K562 (cell line): ENCODE measurements around the gene GPN1. TPM values are rescaled to one million over a fixed set of nuclear protein-coding genes. Genes with fewer than 3 reads are reported as not detected.

ENCODE experiments used
- CXXC5 ChIP-seq: fragments of 250-450 bp; sonication (Bioruptor Pico); IDR thresholded peaks from 2 replicates; pipeline ENCODE4 v1.8.0; 2022; ENCODE audit warnings: inconsistent platforms, mild to moderate bottlenecking, moderate library complexity
- DMBX1 ChIP-seq: fragments of 250-450 bp; sonication (Bioruptor Pico); IDR thresholded peaks from 2 replicates; pipeline ENCODE4 v1.8.0; 2022; ENCODE audit warnings: inconsistent platforms, mild to moderate bottlenecking, moderate library complexity, borderline replicate concordance
- FOXK2 ChIP-seq, 2 experiments: fragments of 450-650 bp; IDR thresholded peaks in 1 of 2; conservative IDR thresholded peaks in 1 of 2; 2 replicates each; pipeline ENCODE4 v1.6.1; 2016; ENCODE audit warnings: low read depth in 2 of 2, mild to moderate bottlenecking in 1 of 2
- OTX1 ChIP-seq: fragments of 450-650 bp; formaldehyde crosslinking; IDR thresholded peaks from 2 replicates; pipeline ENCODE4 v1.4.0; 2022; ENCODE audit warnings: mild to moderate bottlenecking
- PHF8 ChIP-seq: fragments of 200-600 bp; sonication (generic); IDR thresholded peaks from 2 replicates; pipeline ENCODE4 v1.6.1; 2012; ENCODE audit warnings: mixed run types, mild to moderate bottlenecking, inconsistent platforms, low read length, moderate library complexity, borderline replicate concordance
- RBM34 ChIP-seq: fragments of 200-400 bp; formaldehyde crosslinking; IDR thresholded peaks from 2 replicates; pipeline ENCODE4 v1.6.1; 2018; ENCODE audit warnings: low read length, borderline replicate concordance; ENCODE audit not compliant: insufficient read depth
- RNF2 ChIP-seq: sonication (generic); IDR thresholded peaks from 2 replicates; pipeline ENCODE4 v1.6.1; 2016
- SMARCB1 ChIP-seq: IDR thresholded peaks from 2 replicates; pipeline ENCODE4 v1.6.1; 2011; ENCODE audit warnings: improper control_type of control experiment, low read depth; ENCODE audit not compliant: insufficient read length
- SNIP1 ChIP-seq: fragments of 450-650 bp; IDR thresholded peaks from 2 replicates; pipeline ENCODE4 v1.7.1; 2017; ENCODE audit warnings: low read depth, mild to moderate bottlenecking
- SOX6 ChIP-seq: fragments of 450-650 bp; IDR thresholded peaks from 2 replicates; pipeline ENCODE4 v1.6.1; 2014; ENCODE audit warnings: mild to moderate bottlenecking
- STAT5A ChIP-seq: IDR thresholded peaks from 2 replicates; pipeline ENCODE4 v1.6.1; 2012; ENCODE audit warnings: low read length, inconsistent platforms, borderline replicate concordance
- TBL1XR1 ChIP-seq, 2 experiments: IDR thresholded peaks; 2 replicates each; pipeline ENCODE4 v1.6.1; 2012; ENCODE audit warnings: improper control_type of control experiment in 2 of 2, low read length in 2 of 2, mild to moderate bottlenecking in 1 of 2
- TSC22D4 ChIP-seq: fragments of 450-650 bp; IDR thresholded peaks from 2 replicates; pipeline ENCODE4 v1.6.1; 2016; ENCODE audit warnings: missing genetic modification characterization, missing biosample characterization, control low read depth
- U2AF2 ChIP-seq: fragments of 200-400 bp; formaldehyde crosslinking; optimal IDR thresholded peaks from 2 replicates; pipeline ENCODE3; 2017; ENCODE audit warnings: low read depth, mild to moderate bottlenecking, low read length
- ZNF263 ChIP-seq: sonication (generic); formaldehyde crosslinking; IDR thresholded peaks from 2 replicates; pipeline ENCODE4 v1.8.0; 2022; ENCODE audit warnings: mild to moderate bottlenecking, missing genetic modification reagents, borderline replicate concordance
- ZNF717 ChIP-seq: fragments of 250-450 bp; sonication (Bioruptor Pico); IDR thresholded peaks from 2 replicates; pipeline ENCODE4 v1.5.0; 2021
- ZNF76 ChIP-seq: fragments of 250-450 bp; sonication (Bioruptor Pico); IDR thresholded peaks from 2 replicates; pipeline ENCODE4 v1.4.0; 2020; ENCODE audit warnings: mild to moderate bottlenecking, moderate library complexity, borderline replicate concordance
- polyA plus RNA-seq, 8 experiments: library from polyadenylated mRNA; depleted of rRNA in 4 of 8; stranded (reverse) in 5 of 8; unstranded in 3 of 8; fragments of >200 nt; fragmentation: Nextera tagmentation in 2 of 8; fragmentation: Illumina TruSeq in 1 of 8; extraction: Ambion mirVana in 2 of 8; extraction: Trizol in 1 of 8; gene quantifications; 2 replicates each; pipeline versions ENCODE4 v1.2.1 to v1.2.3, GENCODE V29; 2011 to 2014; ENCODE audit warnings: inconsistent platforms in 1 of 8, missing spikeins in 1 of 8
- total RNA-seq, 7 experiments: library from RNA; depleted of rRNA in 6 of 7; stranded (reverse); fragments of >200 nt in 6 of 7; fragmentation: Illumina TruSeq in 2 of 7; extraction: Trizol in 2 of 7; gene quantifications; 2 replicates each; pipeline versions ENCODE4 v1.2.1 to v1.2.3, GENCODE V29; 2011 to 2021; ENCODE audit warnings: low replicate concordance in 1 of 7
- TF ChIP-seq, protein P1 (sequence below): fragments of 450-650 bp; conservative IDR thresholded peaks from 2 replicates; pipeline ENCODE4 v1.6.1; 2016; ENCODE audit warnings: missing genetic modification characterization, low read depth, mild to moderate bottlenecking, missing compliant biosample characterization, moderate library complexity
- TF ChIP-seq, protein P2 (sequence below): sonication (generic); formaldehyde crosslinking; IDR thresholded peaks from 2 replicates; pipeline ENCODE4 v1.8.1; 2022; ENCODE audit warnings: missing genetic modification reagents
- TF ChIP-seq, protein P3 (sequence below): fragments of 450-650 bp; IDR thresholded peaks from 2 replicates; pipeline ENCODE4 v1.6.1; 2016; ENCODE audit warnings: borderline replicate concordance
- TF ChIP-seq, protein P4 (sequence below): fragments of 250-450 bp; sonication (Bioruptor Pico); IDR thresholded peaks from 2 replicates; pipeline ENCODE4 v1.5.0; 2021; ENCODE audit warnings: mild to moderate bottlenecking, borderline replicate concordance

Gene GPN1
- total and polyA plus RNA-seq, 9 of the 15 experiments (the other 6 are each of a cell fraction or from before 2014, with no cell fraction given), result 23.4 to 171 (median 48.2) TPM

DNA sequence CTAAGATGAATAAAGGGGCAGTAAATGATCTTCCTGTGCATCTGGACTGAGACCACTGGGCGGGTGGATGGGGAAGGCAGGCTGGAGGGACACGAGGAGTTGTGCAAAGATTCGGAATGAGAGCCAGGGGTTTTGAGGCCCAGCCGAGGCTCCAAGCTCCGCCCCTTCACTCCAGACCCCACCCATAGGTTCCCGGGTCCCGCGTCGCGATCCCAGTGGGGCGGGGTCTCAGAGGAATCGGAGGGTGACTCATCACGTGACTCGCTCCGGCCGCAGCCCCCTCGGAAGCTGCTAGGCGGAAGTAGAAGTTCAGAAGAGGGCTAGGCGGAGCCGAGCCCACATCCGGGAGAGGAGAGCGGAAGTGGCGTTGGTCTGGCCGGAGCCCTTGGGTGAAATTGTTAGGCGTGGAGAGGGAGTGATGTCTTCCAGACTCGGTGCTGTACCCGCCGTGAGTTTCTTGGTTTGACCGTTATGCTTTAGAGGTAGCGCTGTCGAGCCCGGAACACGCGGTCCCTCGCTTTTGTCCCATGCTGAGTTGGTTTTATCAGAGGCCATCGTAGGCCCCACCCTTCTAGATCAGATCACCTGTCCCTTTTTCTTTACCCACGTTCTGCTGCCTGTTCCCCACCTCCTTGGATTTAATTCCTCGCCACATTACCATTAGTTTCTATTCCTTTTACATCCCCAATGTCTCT lies 46.0 kb upstream of the GPN1 start, which contains the start of gene ZNF512 (continued):
- TF ChIP-seq STAT5A, result no peak
- 0 out of 2 replicates have a peak, but pooled peaks have one; percentile 24 for TF ChIP-seq SOX6
- TF ChIP-seq OTX1 (CRISPR knock-in tag), result no peak
- no peak for TF ChIP-seq U2AF2
- TF ChIP-seq FOXK2 (conservative IDR thresholded peaks at IDR 0.05 in 1 of 2, IDR thresholded peaks at IDR 0.05 in 1 of 2; ENCODE audit: low read depth in 2 of 2), result peak; percentile 24 to 49; a peak in 2 of 4 replicates
- no peak for TF ChIP-seq RNF2
- TF ChIP-seq, protein P1, sequence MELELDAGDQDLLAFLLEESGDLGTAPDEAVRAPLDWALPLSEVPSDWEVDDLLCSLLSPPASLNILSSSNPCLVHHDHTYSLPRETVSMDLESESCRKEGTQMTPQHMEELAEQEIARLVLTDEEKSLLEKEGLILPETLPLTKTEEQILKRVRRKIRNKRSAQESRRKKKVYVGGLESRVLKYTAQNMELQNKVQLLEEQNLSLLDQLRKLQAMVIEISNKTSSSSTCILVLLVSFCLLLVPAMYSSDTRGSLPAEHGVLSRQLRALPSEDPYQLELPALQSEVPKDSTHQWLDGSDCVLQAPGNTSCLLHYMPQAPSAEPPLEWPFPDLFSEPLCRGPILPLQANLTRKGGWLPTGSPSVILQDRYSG (tag), result no peak
- no peak for TF ChIP-seq SNIP1
- no peak for TF ChIP-seq TBL1XR1 (IDR thresholded peaks at IDR 0.05; ENCODE audit: low read length in 2 of 2)
- no peak for TF ChIP-seq ZNF76 (CRISPR knock-in tag)
- TF ChIP-seq, protein P2, sequence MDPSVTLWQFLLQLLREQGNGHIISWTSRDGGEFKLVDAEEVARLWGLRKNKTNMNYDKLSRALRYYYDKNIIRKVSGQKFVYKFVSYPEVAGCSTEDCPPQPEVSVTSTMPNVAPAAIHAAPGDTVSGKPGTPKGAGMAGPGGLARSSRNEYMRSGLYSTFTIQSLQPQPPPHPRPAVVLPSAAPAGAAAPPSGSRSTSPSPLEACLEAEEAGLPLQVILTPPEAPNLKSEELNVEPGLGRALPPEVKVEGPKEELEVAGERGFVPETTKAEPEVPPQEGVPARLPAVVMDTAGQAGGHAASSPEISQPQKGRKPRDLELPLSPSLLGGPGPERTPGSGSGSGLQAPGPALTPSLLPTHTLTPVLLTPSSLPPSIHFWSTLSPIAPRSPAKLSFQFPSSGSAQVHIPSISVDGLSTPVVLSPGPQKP, result no peak
- no peak for TF ChIP-seq DMBX1 (CRISPR knock-in tag)
- TF ChIP-seq TSC22D4 (tag), result no peak
- TF ChIP-seq PHF8, result peak; percentile 91
- TF ChIP-seq RBM34, result no peak
- TF ChIP-seq SMARCB1, result no peak
- TF ChIP-seq ZNF263 (CRISPR knock-in tag), result no peak; the same call in 1 of the 2 replicates
- TF ChIP-seq ZNF717 (CRISPR knock-in tag), result no peak
- peak; percentile 82 for TF ChIP-seq CXXC5 (CRISPR knock-in tag)
- TF ChIP-seq, protein P3, sequence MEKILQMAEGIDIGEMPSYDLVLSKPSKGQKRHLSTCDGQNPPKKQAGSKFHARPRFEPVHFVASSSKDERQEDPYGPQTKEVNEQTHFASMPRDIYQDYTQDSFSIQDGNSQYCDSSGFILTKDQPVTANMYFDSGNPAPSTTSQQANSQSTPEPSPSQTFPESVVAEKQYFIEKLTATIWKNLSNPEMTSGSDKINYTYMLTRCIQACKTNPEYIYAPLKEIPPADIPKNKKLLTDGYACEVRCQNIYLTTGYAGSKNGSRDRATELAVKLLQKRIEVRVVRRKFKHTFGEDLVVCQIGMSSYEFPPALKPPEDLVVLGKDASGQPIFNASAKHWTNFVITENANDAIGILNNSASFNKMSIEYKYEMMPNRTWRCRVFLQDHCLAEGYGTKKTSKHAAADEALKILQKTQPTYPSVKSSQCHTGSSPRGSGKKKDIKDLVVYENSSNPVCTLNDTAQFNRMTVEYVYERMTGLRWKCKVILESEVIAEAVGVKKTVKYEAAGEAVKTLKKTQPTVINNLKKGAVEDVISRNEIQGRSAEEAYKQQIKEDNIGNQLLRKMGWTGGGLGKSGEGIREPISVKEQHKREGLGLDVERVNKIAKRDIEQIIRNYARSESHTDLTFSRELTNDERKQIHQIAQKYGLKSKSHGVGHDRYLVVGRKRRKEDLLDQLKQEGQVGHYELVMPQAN, result peak; percentile 86
- TF ChIP-seq, protein P4, sequence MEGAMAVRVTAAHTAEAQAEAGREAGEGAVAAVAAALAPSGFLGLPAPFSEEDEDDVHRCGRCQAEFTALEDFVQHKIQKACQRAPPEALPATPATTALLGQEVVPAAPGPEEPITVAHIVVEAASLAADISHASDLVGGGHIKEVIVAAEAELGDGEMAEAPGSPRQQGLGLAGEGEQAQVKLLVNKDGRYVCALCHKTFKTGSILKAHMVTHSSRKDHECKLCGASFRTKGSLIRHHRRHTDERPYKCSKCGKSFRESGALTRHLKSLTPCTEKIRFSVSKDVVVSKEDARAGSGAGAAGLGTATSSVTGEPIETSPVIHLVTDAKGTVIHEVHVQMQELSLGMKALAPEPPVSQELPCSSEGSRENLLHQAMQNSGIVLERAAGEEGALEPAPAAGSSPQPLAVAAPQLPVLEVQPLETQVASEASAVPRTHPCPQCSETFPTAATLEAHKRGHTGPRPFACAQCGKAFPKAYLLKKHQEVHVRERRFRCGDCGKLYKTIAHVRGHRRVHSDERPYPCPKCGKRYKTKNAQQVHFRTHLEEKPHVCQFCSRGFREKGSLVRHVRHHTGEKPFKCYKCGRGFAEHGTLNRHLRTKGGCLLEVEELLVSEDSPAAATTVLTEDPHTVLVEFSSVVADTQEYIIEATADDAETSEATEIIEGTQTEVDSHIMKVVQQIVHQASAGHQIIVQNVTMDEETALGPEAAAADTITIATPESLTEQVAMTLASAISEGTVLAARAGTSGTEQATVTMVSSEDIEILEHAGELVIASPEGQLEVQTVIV, result no peak
